Measurements from ENCODE around the gene TNRC6A.

- TF ChIP-seq CTCF (conservative IDR thresholded peaks at IDR 0.05; ENCODE audit: low read length): no peak
- no peak for TF ChIP-seq EZH2phosphoT487 (IDR thresholded peaks at IDR 0.05; ENCODE audit: borderline replicate concordance, low read depth, low read length)
Observed at GRCh38 chr16:24826096-24826690, 96.7 kb downstream of the TNRC6A start.

Measured in OCI-LY7 (cell line).